ENCODE results near the gene AGAP3. TPM values are rescaled to one million over a fixed set of nuclear protein-coding genes. Genes with fewer than 3 reads are reported as not detected.

The AGAP3 gene
- total RNA-seq, 1 experiment from 2014 or later: 1.6 TPM

GRCh38 chr7:151181011-151181431 is 94.7 kb downstream of the AGAP3 start:
- H3K9ac ChIP-seq (ENCODE audit: low read length): no peak overlapping the region
- no peak for DNase-seq
- no peaks in the 10 kb centered on the region for H3K79me2 ChIP-seq (ENCODE audit: low read length)
- H4K20me1 ChIP-seq (ENCODE audit: insufficient read depth, low read depth, low read length): no peaks in the 10 kb centered on the region
- no peaks in the 10 kb centered on the region for H3K9me2 ChIP-seq (replicated peaks; ENCODE audit: insufficient read depth, low read length)
- no peak overlapping the region for H2AFZ ChIP-seq (ENCODE audit: low read length)
- H3K4me1 ChIP-seq (ENCODE audit: low read length): no peaks in the 10 kb centered on the region
- H3K36me3 ChIP-seq (ENCODE audit: insufficient read depth, low read length): no peaks in the 10 kb centered on the region
- no peaks in the 10 kb centered on the region for H3K9me3 ChIP-seq (ENCODE audit: low read length)
- no peak overlapping the region for H3K27ac ChIP-seq (ENCODE audit: low read length)
- no peaks in the 10 kb centered on the region for H3K27me3 ChIP-seq (ENCODE audit: low read length)
- no peak overlapping the region for H3K4me3 ChIP-seq (ENCODE audit: low read length)
- no peak overlapping the region for H3K4me2 ChIP-seq (ENCODE audit: low read depth, low read length, poor library complexity, severe bottlenecking)

GRCh38 chr7:151185762-151186639 is 99.7 kb downstream of the AGAP3 start:
- Histone ChIP-seq H3K27me3 (ENCODE audit: low read length) (no peaks in the 10 kb centered on the region), H4K20me1 (ENCODE audit: insufficient read depth, low read depth, low read length) (no peaks in the 10 kb centered on the region), H3K27ac (ENCODE audit: low read length) (no peak overlapping the region), H3K9me2 (replicated peaks; ENCODE audit: insufficient read depth, low read length) (no peaks in the 10 kb centered on the region), H3K4me3 (ENCODE audit: low read length) (no peak overlapping the region), H3K36me3 (ENCODE audit: insufficient read depth, low read length) (no peaks in the 10 kb centered on the region), H3K4me1 (ENCODE audit: low read length) (no peaks in the 10 kb centered on the region), H3K9ac (ENCODE audit: low read length) (no peak overlapping the region), H3K4me2 (ENCODE audit: low read depth, low read length, poor library complexity, severe bottlenecking) (no peak overlapping the region), H3K9me3 (ENCODE audit: low read length) (no peaks in the 10 kb centered on the region), H3K79me2 (ENCODE audit: low read length) (no peaks in the 10 kb centered on the region), H2AFZ (ENCODE audit: low read length) (no peak overlapping the region)
- no peak for DNase-seq

- no peak within 1 kb of the TSS for H3K9ac ChIP-seq (ENCODE audit: low read length)
- DNase-seq: no peak
- H3K27ac ChIP-seq (ENCODE audit: low read length): no peak within 1 kb of the TSS
- no peaks in the 10 kb centered on the region for H3K9me2 ChIP-seq (replicated peaks; ENCODE audit: insufficient read depth, low read length)
- no peak within 1 kb of the TSS for H3K4me2 ChIP-seq (ENCODE audit: low read depth, low read length, poor library complexity, severe bottlenecking)
- no peaks in the 10 kb centered on the region for H3K79me2 ChIP-seq (ENCODE audit: low read length)
- no peak within 1 kb of the TSS for H2AFZ ChIP-seq (ENCODE audit: low read length)
- H3K4me3 ChIP-seq (ENCODE audit: low read length): no peak within 1 kb of the TSS
- no peaks in the 10 kb centered on the region for H3K4me1 ChIP-seq (ENCODE audit: low read length)
- H3K36me3 ChIP-seq (ENCODE audit: insufficient read depth, low read length): no peaks in the 10 kb centered on the region
- no peaks in the 10 kb centered on the region for H3K27me3 ChIP-seq (ENCODE audit: low read length)
- no peaks in the 10 kb centered on the region for H4K20me1 ChIP-seq (ENCODE audit: insufficient read depth, low read depth, low read length)
- no peaks in the 10 kb centered on the region for H3K9me3 ChIP-seq (ENCODE audit: low read length)
Measured at GRCh38 chr7:151186640-151187408, 100.5 kb downstream of the AGAP3 start, which contains the start of gene ASB10. TSS of gene ASB10 (minus strand) at chr7:151187250. CDS start at chr7:151187130, 120 bp downstream.

DNA sequence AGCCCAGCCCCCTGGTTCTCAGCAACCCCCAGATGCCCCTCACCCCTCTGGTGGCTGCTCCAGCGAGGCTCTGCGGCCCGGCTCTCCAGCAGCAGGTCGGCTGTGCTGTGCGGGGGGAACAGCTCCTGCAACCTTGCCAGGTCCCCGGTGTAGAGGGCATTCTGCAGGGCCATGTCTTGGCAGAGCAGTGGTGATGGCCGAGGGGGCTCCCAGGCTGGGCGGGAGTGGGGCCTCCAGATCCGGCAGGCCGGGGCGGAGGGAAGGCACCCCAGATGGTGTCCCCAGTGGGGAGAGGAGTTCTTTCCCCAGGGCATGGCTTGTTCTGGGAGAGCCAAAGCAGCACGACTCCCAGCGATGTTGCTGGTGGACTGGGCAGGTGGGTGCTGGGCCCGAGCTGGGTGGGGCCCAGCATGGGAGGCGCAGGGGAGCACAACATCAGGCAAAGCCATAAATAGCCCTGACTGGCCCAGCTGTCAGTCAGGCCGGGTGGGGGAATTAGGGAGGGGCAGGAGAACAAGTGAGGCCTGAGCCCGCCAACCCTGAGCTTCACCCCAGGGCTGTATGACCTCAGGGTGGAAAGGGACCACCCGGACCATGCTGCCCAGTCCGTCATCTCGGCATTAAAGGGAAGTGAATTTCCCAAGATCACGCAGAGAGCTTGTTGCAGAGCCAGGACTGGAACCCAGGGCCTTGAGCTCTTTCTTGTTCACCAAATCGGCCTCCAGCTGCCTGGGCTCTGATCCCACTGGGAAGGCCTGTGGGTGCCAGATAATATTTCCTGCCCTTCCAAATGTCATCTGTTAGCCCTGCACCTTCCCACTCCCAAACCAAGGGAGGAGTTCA is 101.4 kb downstream of the AGAP3 start:
- H3K4me2 ChIP-seq (ENCODE audit: low read depth, low read length, poor library complexity, severe bottlenecking): no peak overlapping the region
- no peaks in the 10 kb centered on the region for H4K20me1 ChIP-seq (ENCODE audit: insufficient read depth, low read depth, low read length)
- H3K9me2 ChIP-seq (replicated peaks; ENCODE audit: insufficient read depth, low read length): no peaks in the 10 kb centered on the region
- no peak overlapping the region for H3K9ac ChIP-seq (ENCODE audit: low read length)
- H3K4me3 ChIP-seq (ENCODE audit: low read length): no peak overlapping the region
- no peaks in the 10 kb centered on the region for H3K27me3 ChIP-seq (ENCODE audit: low read length)
- H3K27ac ChIP-seq (ENCODE audit: low read length): no peak overlapping the region
- H3K79me2 ChIP-seq (ENCODE audit: low read length): no peaks in the 10 kb centered on the region
- no peaks in the 10 kb centered on the region for H3K36me3 ChIP-seq (ENCODE audit: insufficient read depth, low read length)
- DNase-seq: no peak
- no peak overlapping the region for H2AFZ ChIP-seq (ENCODE audit: low read length)
- no peaks in the 10 kb centered on the region for H3K9me3 ChIP-seq (ENCODE audit: low read length)
- no peaks in the 10 kb centered on the region for H3K4me1 ChIP-seq (ENCODE audit: low read length)

DNA sequence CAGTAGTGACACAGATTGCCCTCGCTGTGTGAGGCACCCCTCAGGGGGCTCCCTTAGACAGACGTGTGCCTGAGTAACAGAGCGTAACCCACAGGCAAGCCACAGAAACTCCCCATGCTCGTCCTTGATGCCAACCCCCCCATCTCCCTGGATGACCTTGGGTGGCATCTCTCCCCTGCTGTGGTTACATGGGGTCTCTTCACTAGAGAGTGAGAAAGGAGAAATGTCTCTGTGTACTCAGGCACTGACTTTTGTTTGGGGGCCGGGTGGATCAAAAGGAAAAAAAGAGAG is 101.9 kb downstream of the AGAP3 start:
- Histone ChIP-seq H3K36me3 (ENCODE audit: insufficient read depth, low read length) (no peaks in the 10 kb centered on the region), H3K27me3 (ENCODE audit: low read length) (no peaks in the 10 kb centered on the region), H3K4me2 (ENCODE audit: low read depth, low read length, poor library complexity, severe bottlenecking) (no peak overlapping the region), H3K4me3 (ENCODE audit: low read length) (no peak overlapping the region), H3K9ac (ENCODE audit: low read length) (no peak overlapping the region), H2AFZ (ENCODE audit: low read length) (no peak overlapping the region), H3K9me3 (ENCODE audit: low read length) (no peaks in the 10 kb centered on the region), H3K79me2 (ENCODE audit: low read length) (no peaks in the 10 kb centered on the region), H3K4me1 (ENCODE audit: low read length) (no peaks in the 10 kb centered on the region), H3K27ac (ENCODE audit: low read length) (no peak overlapping the region), H4K20me1 (ENCODE audit: insufficient read depth, low read depth, low read length) (no peaks in the 10 kb centered on the region), H3K9me2 (replicated peaks; ENCODE audit: insufficient read depth, low read length) (no peaks in the 10 kb centered on the region)
- DNase-seq: no peak

DNA sequence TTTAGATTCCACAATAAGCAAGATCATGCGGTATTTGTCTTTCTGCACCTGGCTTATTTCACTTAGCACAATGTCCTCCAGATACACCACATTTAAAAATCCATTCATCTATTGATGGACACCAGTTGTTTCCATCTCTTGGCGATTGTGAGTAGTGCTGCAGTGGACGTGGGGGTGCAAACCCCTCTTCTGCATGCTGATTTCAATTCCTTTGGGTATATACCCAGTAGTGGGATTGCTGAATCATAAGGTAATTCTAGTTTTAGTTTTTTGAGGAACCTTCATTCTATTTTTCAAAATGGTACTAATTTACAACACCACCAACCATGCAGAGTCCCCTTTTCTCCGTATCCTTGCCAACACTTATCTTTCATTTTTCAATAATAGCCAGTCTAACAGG is 102.8 kb downstream of the AGAP3 start:
- H3K79me2 ChIP-seq (ENCODE audit: low read length): no peaks in the 10 kb centered on the region
- no peaks in the 10 kb centered on the region for H3K36me3 ChIP-seq (ENCODE audit: insufficient read depth, low read length)
- H3K27me3 ChIP-seq (ENCODE audit: low read length): no peaks in the 10 kb centered on the region
- DNase-seq: no peak
- no peaks in the 10 kb centered on the region for H3K9me2 ChIP-seq (replicated peaks; ENCODE audit: insufficient read depth, low read length)
- H2AFZ ChIP-seq (ENCODE audit: low read length): no peak overlapping the region
- H3K4me3 ChIP-seq (ENCODE audit: low read length): no peak overlapping the region
- H3K9me3 ChIP-seq (ENCODE audit: low read length): no peaks in the 10 kb centered on the region
- no peak overlapping the region for H3K9ac ChIP-seq (ENCODE audit: low read length)
- no peaks in the 10 kb centered on the region for H4K20me1 ChIP-seq (ENCODE audit: insufficient read depth, low read depth, low read length)
- H3K4me1 ChIP-seq (ENCODE audit: low read length): no peaks in the 10 kb centered on the region
- H3K27ac ChIP-seq (ENCODE audit: low read length): no peak overlapping the region
- no peak overlapping the region for H3K4me2 ChIP-seq (ENCODE audit: low read depth, low read length, poor library complexity, severe bottlenecking)

DNA sequence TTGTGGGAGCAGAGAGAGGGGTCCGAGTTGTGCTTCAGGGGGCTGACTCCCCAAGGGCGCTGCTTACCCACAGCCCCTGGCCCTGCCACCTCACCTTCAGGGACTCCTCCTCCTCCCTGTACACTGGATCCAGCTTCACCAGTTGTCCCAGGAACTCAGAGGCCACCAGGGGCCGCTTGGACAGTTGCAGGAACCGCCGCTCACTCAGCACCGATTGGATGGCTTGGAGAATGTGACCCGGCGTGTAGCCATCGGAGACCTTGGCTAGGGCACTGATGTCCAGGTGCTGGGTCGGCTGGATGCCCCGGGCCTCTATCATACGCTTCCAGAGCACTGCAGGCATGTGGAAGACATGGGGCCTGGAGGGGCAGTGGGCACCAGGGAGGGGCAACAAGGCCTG is 105.3 kb downstream of the AGAP3 start:
- H3K9me2 ChIP-seq (replicated peaks; ENCODE audit: insufficient read depth, low read length): no peaks in the 10 kb centered on the region
- no peak overlapping the region for H3K4me2 ChIP-seq (ENCODE audit: low read depth, low read length, poor library complexity, severe bottlenecking)
- no peak overlapping the region for H2AFZ ChIP-seq (ENCODE audit: low read length)
- H3K4me3 ChIP-seq (ENCODE audit: low read length): no peak overlapping the region
- H3K4me1 ChIP-seq (ENCODE audit: low read length): no peaks in the 10 kb centered on the region
- no peaks in the 10 kb centered on the region for H4K20me1 ChIP-seq (ENCODE audit: insufficient read depth, low read depth, low read length)
- H3K9me3 ChIP-seq (ENCODE audit: low read length): no peaks in the 10 kb centered on the region
- H3K36me3 ChIP-seq (ENCODE audit: insufficient read depth, low read length): no peaks in the 10 kb centered on the region
- H3K9ac ChIP-seq (ENCODE audit: low read length): no peak overlapping the region
- H3K79me2 ChIP-seq (ENCODE audit: low read length): no peaks in the 10 kb centered on the region
- H3K27me3 ChIP-seq (ENCODE audit: low read length): no peaks in the 10 kb centered on the region
- H3K27ac ChIP-seq (ENCODE audit: low read length): no peak overlapping the region
- DNase-seq: no peak
